ENCODE measurements around the gene TP73. TPM values are rescaled to one million over a fixed set of nuclear protein-coding genes. Genes with fewer than 3 reads are reported as not detected.

Gene TP73
- total RNA-seq, 1 experiment from 2014 or later = 10.0 TPM

- ChIA-PET POLR2A (ENCODE audit: low non-redundant PET) (no interaction called here), CTCF (interaction anchor here (1.9 kb wide), 1 partner anchor 10 kb away, joined by 7 read pairs; no protein-coding TSS in a partner anchor)
- intact Hi-C loops (cut with micrococcal nuclease; ENCODE audit: unreplicated experiment) = no loop called here
- TF ChIP-seq, protein P1, sequence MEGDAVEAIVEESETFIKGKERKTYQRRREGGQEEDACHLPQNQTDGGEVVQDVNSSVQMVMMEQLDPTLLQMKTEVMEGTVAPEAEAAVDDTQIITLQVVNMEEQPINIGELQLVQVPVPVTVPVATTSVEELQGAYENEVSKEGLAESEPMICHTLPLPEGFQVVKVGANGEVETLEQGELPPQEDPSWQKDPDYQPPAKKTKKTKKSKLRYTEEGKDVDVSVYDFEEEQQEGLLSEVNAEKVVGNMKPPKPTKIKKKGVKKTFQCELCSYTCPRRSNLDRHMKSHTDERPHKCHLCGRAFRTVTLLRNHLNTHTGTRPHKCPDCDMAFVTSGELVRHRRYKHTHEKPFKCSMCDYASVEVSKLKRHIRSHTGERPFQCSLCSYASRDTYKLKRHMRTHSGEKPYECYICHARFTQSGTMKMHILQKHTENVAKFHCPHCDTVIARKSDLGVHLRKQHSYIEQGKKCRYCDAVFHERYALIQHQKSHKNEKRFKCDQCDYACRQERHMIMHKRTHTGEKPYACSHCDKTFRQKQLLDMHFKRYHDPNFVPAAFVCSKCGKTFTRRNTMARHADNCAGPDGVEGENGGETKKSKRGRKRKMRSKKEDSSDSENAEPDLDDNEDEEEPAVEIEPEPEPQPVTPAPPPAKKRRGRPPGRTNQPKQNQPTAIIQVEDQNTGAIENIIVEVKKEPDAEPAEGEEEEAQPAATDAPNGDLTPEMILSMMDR (conservative IDR thresholded peaks at IDR 0.05; ENCODE audit: low read depth, low read length) = no peak
- no peak for TF ChIP-seq EZH2 (IDR thresholded peaks at IDR 0.05; ENCODE audit: borderline replicate concordance, low read depth, low read length, poor library complexity, severe bottlenecking)
- H3K4me3 ChIP-seq (ENCODE audit: low read depth, low read length, poor library complexity, severe bottlenecking) = no peak overlapping the region
- H3K27ac ChIP-seq (ENCODE audit: low read depth, low read length, poor library complexity, severe bottlenecking) = no peak overlapping the region
- peaks cover 21% of the 10 kb centered on the region for H3K36me3 ChIP-seq (ENCODE audit: insufficient read depth, low read length, poor library complexity, severe bottlenecking)
- no peaks in the 10 kb centered on the region for H3K4me1 ChIP-seq (ENCODE audit: insufficient read depth, low read length, poor library complexity, severe bottlenecking)
- H3K27me3 ChIP-seq (replicated peaks; ENCODE audit: insufficient read depth, low read depth, low read length, poor library complexity) = no peaks in the 10 kb centered on the region
- DNase-seq (ENCODE audit: low spot score) = no peak
- TSS peak; percentile 75 for BruUV-seq (replicated peaks)
- no peaks in the 10 kb centered on the region for H3K9me3 ChIP-seq (ENCODE audit: low read depth, low read length, poor library complexity, severe bottlenecking)
Measured at GRCh38 chr1:3629561-3630160, 22.7 kb upstream of the TP73 start.

- ChIA-PET CTCF (interaction anchor here (1.9 kb wide), 1 partner anchor 11 kb away, joined by 7 read pairs; no protein-coding TSS in a partner anchor), POLR2A (ENCODE audit: low non-redundant PET) (no interaction called here)
- Histone ChIP-seq H3K9me3 (ENCODE audit: low read depth, low read length, poor library complexity, severe bottlenecking) (no peaks in the 10 kb centered on the region), H3K4me1 (ENCODE audit: insufficient read depth, low read length, poor library complexity, severe bottlenecking) (no peaks in the 10 kb centered on the region), H3K4me3 (ENCODE audit: low read depth, low read length, poor library complexity, severe bottlenecking) (no peak overlapping the region), H3K36me3 (ENCODE audit: insufficient read depth, low read length, poor library complexity, severe bottlenecking) (peaks cover 27% of the 10 kb centered on the region), H3K27me3 (replicated peaks; ENCODE audit: insufficient read depth, low read depth, low read length, poor library complexity) (no peaks in the 10 kb centered on the region), H3K27ac (ENCODE audit: low read depth, low read length, poor library complexity, severe bottlenecking) (no peak overlapping the region)
- no peak for DNase-seq (ENCODE audit: low spot score)
- intact Hi-C loops (cut with micrococcal nuclease; ENCODE audit: unreplicated experiment) = no loop called here
- no TSS peak for BruUV-seq (replicated peaks)
- TF ChIP-seq, protein P1 (conservative IDR thresholded peaks at IDR 0.05; ENCODE audit: low read depth, low read length) = no peak
- no peak for TF ChIP-seq EZH2 (IDR thresholded peaks at IDR 0.05; ENCODE audit: borderline replicate concordance, low read depth, low read length, poor library complexity, severe bottlenecking)
Measured at GRCh38 chr1:3630161-3630611, 22.1 kb upstream of the TP73 start.

- ChIA-PET CTCF (interaction anchor here (1.9 kb wide), 1 partner anchor 12 kb away, joined by 7 read pairs; no protein-coding TSS in a partner anchor), POLR2A (ENCODE audit: low non-redundant PET) (no interaction called here)
- TF ChIP-seq, protein P1 (conservative IDR thresholded peaks at IDR 0.05; ENCODE audit: low read depth, low read length) = no peak
- TF ChIP-seq EZH2 (IDR thresholded peaks at IDR 0.05; ENCODE audit: borderline replicate concordance, low read depth, low read length, poor library complexity, severe bottlenecking) = no peak
- no TSS peak for BruUV-seq (replicated peaks)
- DNase-seq (ENCODE audit: low spot score) = no peak
- Histone ChIP-seq H3K27ac (ENCODE audit: low read depth, low read length, poor library complexity, severe bottlenecking) (no peak overlapping the region), H3K36me3 (ENCODE audit: insufficient read depth, low read length, poor library complexity, severe bottlenecking) (peaks cover 30% of the 10 kb centered on the region), H3K9me3 (ENCODE audit: low read depth, low read length, poor library complexity, severe bottlenecking) (no peaks in the 10 kb centered on the region), H3K27me3 (replicated peaks; ENCODE audit: insufficient read depth, low read depth, low read length, poor library complexity) (no peaks in the 10 kb centered on the region), H3K4me1 (ENCODE audit: insufficient read depth, low read length, poor library complexity, severe bottlenecking) (no peaks in the 10 kb centered on the region), H3K4me3 (ENCODE audit: low read depth, low read length, poor library complexity, severe bottlenecking) (no peak overlapping the region)
- intact Hi-C loops (cut with micrococcal nuclease; ENCODE audit: unreplicated experiment) = no loop called here
Measured at GRCh38 chr1:3630914-3631313, 21.4 kb upstream of the TP73 start.

All from A673 (cell line).